Measurements from ENCODE around the gene TMEM238. TPM values are rescaled to one million over a fixed set of nuclear protein-coding genes. Genes with fewer than 3 reads are reported as not detected.

TMEM238 gene
- total and polyA plus RNA-seq, 9 of the 15 experiments (the other 6 are each of a cell fraction or from before 2014, with no cell fraction given): 0.18 to 5.1 (median 1.3) TPM; not detected in 4

GRCh38 chr19:55385724-55386492, 1.8 kb upstream of the TMEM238 start, which contains the start of gene RPL28 (continued):
- TF ChIP-seq TCFL5 (CRISPR knock-in tag; conservative IDR thresholded peaks at IDR 0.05): no peak
- TF ChIP-seq POLR2AphosphoS2 (IDR thresholded peaks at IDR 0.05; ENCODE audit: low read length): peak; percentile 87; the same call in 1 of the 2 replicates
- peak; percentile 90; the same call in 1 of the 2 replicates for TF ChIP-seq PHF8 (IDR thresholded peaks at IDR 0.05; ENCODE audit: borderline replicate concordance, low read length)
- no peak for TF ChIP-seq DACH1 (IDR thresholded peaks at IDR 0.05; ENCODE audit: partially characterized antibody)
- TF ChIP-seq CTBP1 (IDR thresholded peaks at IDR 0.05; ENCODE audit: borderline replicate concordance): peak; percentile 26; the same call in 1 of the 2 replicates
- 0 out of 2 replicates have a peak, but pooled peaks have one; percentile 52 for TF ChIP-seq OTX1 (CRISPR knock-in tag; IDR thresholded peaks at IDR 0.05)
- TF ChIP-seq ZNF324 (CRISPR knock-in tag; IDR thresholded peaks at IDR 0.05): no peak
- 0 out of 2 replicates have a peak, but pooled peaks have one; percentile 47 for TF ChIP-seq FOXK1 (CRISPR knock-in tag; IDR thresholded peaks at IDR 0.05; ENCODE audit: borderline replicate concordance)
- peak; percentile 99 for TF ChIP-seq KDM5B (IDR thresholded peaks at IDR 0.05; ENCODE audit: insufficient replicate concordance, low read depth, low read length)
- peak in 1 of 2 experiments; percentile 90; a peak in 2 of 4 replicates for TF ChIP-seq HDAC1 (IDR thresholded peaks at IDR 0.05)
- TF ChIP-seq DEAF1 (CRISPR knock-in tag; IDR thresholded peaks at IDR 0.05): peak; percentile 99
- peak; percentile 29; the same call in 1 of the 2 replicates for TF ChIP-seq ATF6 (CRISPR knock-in tag; IDR thresholded peaks at IDR 0.05)
- peak; percentile 93 for TF ChIP-seq NKRF (IDR thresholded peaks at IDR 0.05; ENCODE audit: borderline replicate concordance)
- no peak for TF ChIP-seq ZNF165 (CRISPR knock-in tag; IDR thresholded peaks at IDR 0.05; ENCODE audit: borderline replicate concordance)
- TF ChIP-seq ATF4 (CRISPR knock-in tag; IDR thresholded peaks at IDR 0.05): no peak
- TF ChIP-seq SMARCE1 (IDR thresholded peaks at IDR 0.05): 0 out of 2 replicates have a peak, but pooled peaks have one; percentile 18

All from K562 (cell line).